ENCODE results near the gene P2RY12.

DNA sequence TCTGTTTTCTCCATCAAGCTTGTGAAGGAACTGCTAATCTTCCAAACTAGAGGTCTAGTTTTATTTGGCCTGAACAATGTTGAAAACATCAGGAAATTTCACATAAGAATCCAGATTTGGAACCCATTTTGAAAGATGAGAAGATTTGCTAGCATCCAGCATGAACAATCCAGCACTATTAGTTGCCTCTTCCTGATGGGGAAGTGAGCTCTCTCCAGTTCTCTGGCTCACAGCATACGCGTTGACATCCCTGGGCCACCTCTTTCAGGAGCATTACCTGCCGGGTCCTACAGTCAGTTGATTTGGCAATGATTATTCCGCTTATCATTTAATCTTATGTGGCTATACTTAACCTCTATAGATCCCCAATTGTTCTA lies 78.8 kb downstream of the P2RY12 start:
- no peak for TF ChIP-seq POLR2A (IDR thresholded peaks at IDR 0.05)
- TF ChIP-seq, protein P1, sequence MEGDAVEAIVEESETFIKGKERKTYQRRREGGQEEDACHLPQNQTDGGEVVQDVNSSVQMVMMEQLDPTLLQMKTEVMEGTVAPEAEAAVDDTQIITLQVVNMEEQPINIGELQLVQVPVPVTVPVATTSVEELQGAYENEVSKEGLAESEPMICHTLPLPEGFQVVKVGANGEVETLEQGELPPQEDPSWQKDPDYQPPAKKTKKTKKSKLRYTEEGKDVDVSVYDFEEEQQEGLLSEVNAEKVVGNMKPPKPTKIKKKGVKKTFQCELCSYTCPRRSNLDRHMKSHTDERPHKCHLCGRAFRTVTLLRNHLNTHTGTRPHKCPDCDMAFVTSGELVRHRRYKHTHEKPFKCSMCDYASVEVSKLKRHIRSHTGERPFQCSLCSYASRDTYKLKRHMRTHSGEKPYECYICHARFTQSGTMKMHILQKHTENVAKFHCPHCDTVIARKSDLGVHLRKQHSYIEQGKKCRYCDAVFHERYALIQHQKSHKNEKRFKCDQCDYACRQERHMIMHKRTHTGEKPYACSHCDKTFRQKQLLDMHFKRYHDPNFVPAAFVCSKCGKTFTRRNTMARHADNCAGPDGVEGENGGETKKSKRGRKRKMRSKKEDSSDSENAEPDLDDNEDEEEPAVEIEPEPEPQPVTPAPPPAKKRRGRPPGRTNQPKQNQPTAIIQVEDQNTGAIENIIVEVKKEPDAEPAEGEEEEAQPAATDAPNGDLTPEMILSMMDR (IDR thresholded peaks at IDR 0.05): no peak
- no peak for TF ChIP-seq EP300 (IDR thresholded peaks at IDR 0.05)

All from tibial nerve (tissue), 4 donors.